ENCODE measurements around the gene DCAF5. TPM values are rescaled to one million over a fixed set of nuclear protein-coding genes. Genes with fewer than 3 reads are reported as not detected.

DCAF5 gene
- polyA plus RNA-seq, 3 donors, result 22.2 to 55.1 (median 30.6) TPM

- H3K27me3 ChIP-seq (ENCODE audit: control insufficient read depth in 2 of 2, insufficient read depth in 2 of 2, low read length in 2 of 2), result no peaks in the 10 kb centered on the region
- peaks cover 11% of the 10 kb centered on the region for H3K4me1 Mint-ChIP-seq
- peaks cover 6 to 36% of the 10 kb centered on the region in 2 donors for H3K36me3 ChIP-seq (replicated peaks in 1 of 2; ENCODE audit: control insufficient read depth in 1 of 2, insufficient read depth in 2 of 2, low read length in 2 of 2)
- H2AFZ ChIP-seq (ENCODE audit: insufficient read depth, low read depth, low read length, poor library complexity, severe bottlenecking), result no peak overlapping the region
- intact Hi-C loops (cut with micrococcal nuclease), result no loop called here
- H3K27ac Mint-ChIP-seq, result peak overlapping the region in 1 of 7 donors; percentile 65
- peaks cover 98% of the 10 kb centered on the region for H4K20me1 ChIP-seq (ENCODE audit: insufficient read depth, low read length)
- peaks cover 83% of the 10 kb centered on the region for H3K79me2 ChIP-seq (ENCODE audit: insufficient read depth, low read length)
- WGBS (ENCODE audit: insufficient coverage), result 75% methylated on average over 4 of the region's 7 CpGs
- TF ChIP-seq, protein P1, sequence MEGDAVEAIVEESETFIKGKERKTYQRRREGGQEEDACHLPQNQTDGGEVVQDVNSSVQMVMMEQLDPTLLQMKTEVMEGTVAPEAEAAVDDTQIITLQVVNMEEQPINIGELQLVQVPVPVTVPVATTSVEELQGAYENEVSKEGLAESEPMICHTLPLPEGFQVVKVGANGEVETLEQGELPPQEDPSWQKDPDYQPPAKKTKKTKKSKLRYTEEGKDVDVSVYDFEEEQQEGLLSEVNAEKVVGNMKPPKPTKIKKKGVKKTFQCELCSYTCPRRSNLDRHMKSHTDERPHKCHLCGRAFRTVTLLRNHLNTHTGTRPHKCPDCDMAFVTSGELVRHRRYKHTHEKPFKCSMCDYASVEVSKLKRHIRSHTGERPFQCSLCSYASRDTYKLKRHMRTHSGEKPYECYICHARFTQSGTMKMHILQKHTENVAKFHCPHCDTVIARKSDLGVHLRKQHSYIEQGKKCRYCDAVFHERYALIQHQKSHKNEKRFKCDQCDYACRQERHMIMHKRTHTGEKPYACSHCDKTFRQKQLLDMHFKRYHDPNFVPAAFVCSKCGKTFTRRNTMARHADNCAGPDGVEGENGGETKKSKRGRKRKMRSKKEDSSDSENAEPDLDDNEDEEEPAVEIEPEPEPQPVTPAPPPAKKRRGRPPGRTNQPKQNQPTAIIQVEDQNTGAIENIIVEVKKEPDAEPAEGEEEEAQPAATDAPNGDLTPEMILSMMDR (IDR thresholded peaks at IDR 0.05), result no peak
- DNase-seq, result no peak
- no peaks in the 10 kb centered on the region for H3K9me3 ChIP-seq (replicated peaks in 1 of 2; ENCODE audit: control insufficient read depth in 1 of 2, insufficient read depth in 1 of 2, low read length in 2 of 2)
- no peaks in the 10 kb centered on the region for H3K27me3 Mint-ChIP-seq (ENCODE audit: low read depth in 3 of 3)
- no peak overlapping the region for H3K4me3 Mint-ChIP-seq
- peaks cover 0 to 1% (median 0%) of the 10 kb centered on the region in 7 donors for H3K9me3 Mint-ChIP-seq
- H3K4me1 ChIP-seq (ENCODE audit: control insufficient read depth in 1 of 2, insufficient read depth in 2 of 2, low read length in 2 of 2), result no peaks in the 10 kb centered on the region
- no peak overlapping the region for H3K27ac ChIP-seq (ENCODE audit: low read depth in 1 of 2, low read length in 2 of 2)
- H3K4me3 ChIP-seq (replicated peaks in 1 of 3; ENCODE audit: low read depth in 2 of 3, low read length in 3 of 3), result no peak overlapping the region
- H3K9ac ChIP-seq (ENCODE audit: insufficient read depth, low read length, poor library complexity, severe bottlenecking), result no peak overlapping the region
- peaks cover 29 to 43% of the 10 kb centered on the region in 2 donors for H3K36me3 Mint-ChIP-seq
- no peak overlapping the region for H3K4me2 ChIP-seq (replicated peaks; ENCODE audit: extremely low read depth, low read length, poor library complexity, severe bottlenecking)
Measured at GRCh38 chr14:69139743-69140142, 13.2 kb downstream of the DCAF5 start.

GRCh38 chr14:69137843-69138535 is 14.9 kb downstream of the DCAF5 start:
- Histone ChIP-seq H4K20me1 (ENCODE audit: insufficient read depth, low read length) (peaks cover 100% of the 10 kb centered on the region), H3K79me2 (ENCODE audit: insufficient read depth, low read length) (peaks cover 86% of the 10 kb centered on the region), H3K27ac (ENCODE audit: low read depth in 1 of 2, low read length in 2 of 2) (no peak overlapping the region), H3K36me3 (replicated peaks in 1 of 2; ENCODE audit: control insufficient read depth in 1 of 2, insufficient read depth in 2 of 2, low read length in 2 of 2) (peaks cover 2 to 34% of the 10 kb centered on the region in 2 donors), H2AFZ (ENCODE audit: insufficient read depth, low read depth, low read length, poor library complexity, severe bottlenecking) (no peak overlapping the region), H3K4me3 (replicated peaks in 1 of 3; ENCODE audit: low read depth in 2 of 3, low read length in 3 of 3) (no peak overlapping the region), H3K27me3 (ENCODE audit: control insufficient read depth in 2 of 2, insufficient read depth in 2 of 2, low read length in 2 of 2) (no peaks in the 10 kb centered on the region), H3K4me2 (replicated peaks; ENCODE audit: extremely low read depth, low read length, poor library complexity, severe bottlenecking) (no peak overlapping the region), H3K9ac (ENCODE audit: insufficient read depth, low read length, poor library complexity, severe bottlenecking) (no peak overlapping the region), H3K9me3 (replicated peaks in 1 of 2; ENCODE audit: control insufficient read depth in 1 of 2, insufficient read depth in 1 of 2, low read length in 2 of 2) (no peaks in the 10 kb centered on the region), H3K4me1 (ENCODE audit: control insufficient read depth in 1 of 2, insufficient read depth in 2 of 2, low read length in 2 of 2) (peaks cover 0 to 12% of the 10 kb centered on the region in 2 donors)
- DNase-seq, result no peak
- TF ChIP-seq, protein P1 (IDR thresholded peaks at IDR 0.05), result no peak
- Mint-ChIP-seq H3K4me3 (no peak overlapping the region), H3K27me3 (ENCODE audit: low read depth in 3 of 3) (no peaks in the 10 kb centered on the region), H3K36me3 (peaks cover 27 to 35% of the 10 kb centered on the region in 2 donors), H3K4me1 (peaks cover 18% of the 10 kb centered on the region), H3K9me3 (peaks cover 0 to 1% (median 0%) of the 10 kb centered on the region in 7 donors), H3K27ac (peak overlapping the region in 2 of 7 donors; percentile 1 to 69)
- intact Hi-C loops (cut with micrococcal nuclease), result no loop called here
- no CpG with 5 or more reads among the region's 2 CpGs for WGBS (ENCODE audit: insufficient coverage)

Measured in CD14-positive monocyte (primary cell).